ENCODE measurements around the gene ASCL2. TPM values are rescaled to one million over a fixed set of nuclear protein-coding genes. Genes with fewer than 3 reads are reported as not detected.

Gene ASCL2
- total RNA-seq, 4 donors from 2014 or later: not detected

DNA sequence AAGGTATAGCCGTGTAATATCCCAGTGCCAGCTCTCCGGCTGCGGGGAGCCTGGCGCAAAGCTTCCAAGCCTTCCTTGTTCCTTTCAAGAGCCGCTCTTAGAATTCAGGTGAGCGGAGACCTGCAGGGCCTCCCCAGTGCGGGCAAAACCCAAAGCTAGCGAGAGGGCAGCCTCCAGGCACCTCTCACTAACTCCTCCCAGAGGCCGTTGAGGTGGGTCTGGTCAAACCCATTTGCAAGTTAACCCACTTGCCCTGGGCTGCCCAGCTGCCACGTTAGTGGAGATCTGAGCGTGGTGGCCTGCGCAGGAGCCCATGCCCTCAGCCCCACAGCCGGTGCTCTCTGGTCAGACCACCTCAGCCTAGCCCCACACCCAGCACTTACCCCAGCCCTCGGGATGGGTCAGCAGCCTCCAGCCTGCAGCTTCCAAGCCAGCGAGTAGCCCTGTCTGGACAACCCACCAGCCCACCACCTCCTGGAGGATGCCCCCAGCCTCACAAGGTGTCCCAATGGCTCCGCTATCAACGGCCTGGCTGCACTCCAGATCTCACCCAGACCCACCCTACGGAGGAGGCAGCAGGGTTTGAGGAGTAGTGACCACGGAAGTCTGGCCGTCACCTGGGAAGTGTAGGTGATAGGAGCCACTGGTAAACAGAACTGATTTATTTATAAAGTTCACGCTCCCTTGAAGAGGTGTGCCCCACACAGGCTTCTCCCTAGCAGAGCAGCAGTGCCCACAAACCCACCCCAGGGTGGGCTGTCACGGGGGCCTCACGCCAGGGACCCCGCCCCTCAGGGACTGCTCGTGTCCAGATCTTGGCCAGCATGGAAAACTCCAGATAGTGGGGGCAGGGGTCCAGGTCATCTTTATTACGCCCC lies 2.3 kb downstream of the ASCL2 start:
- ATAC-seq: no peak
- Histone ChIP-seq H3K4me1 (no peaks in the 10 kb centered on the region), H3K27me3 (peaks cover 37 to 45% (median 44%) of the 10 kb centered on the region in 3 donors), H3K36me3 (no peaks in the 10 kb centered on the region), H3K27ac (no peak overlapping the region), H3K4me3 (no peak overlapping the region), H3K9me3 (no peaks in the 10 kb centered on the region)
- DNase-seq: no peak
- in situ Hi-C loops (cut with MboI; ENCODE audit: low sequenced_read_pairs in 4 of 4): no loop called here
- TF ChIP-seq, protein P1, sequence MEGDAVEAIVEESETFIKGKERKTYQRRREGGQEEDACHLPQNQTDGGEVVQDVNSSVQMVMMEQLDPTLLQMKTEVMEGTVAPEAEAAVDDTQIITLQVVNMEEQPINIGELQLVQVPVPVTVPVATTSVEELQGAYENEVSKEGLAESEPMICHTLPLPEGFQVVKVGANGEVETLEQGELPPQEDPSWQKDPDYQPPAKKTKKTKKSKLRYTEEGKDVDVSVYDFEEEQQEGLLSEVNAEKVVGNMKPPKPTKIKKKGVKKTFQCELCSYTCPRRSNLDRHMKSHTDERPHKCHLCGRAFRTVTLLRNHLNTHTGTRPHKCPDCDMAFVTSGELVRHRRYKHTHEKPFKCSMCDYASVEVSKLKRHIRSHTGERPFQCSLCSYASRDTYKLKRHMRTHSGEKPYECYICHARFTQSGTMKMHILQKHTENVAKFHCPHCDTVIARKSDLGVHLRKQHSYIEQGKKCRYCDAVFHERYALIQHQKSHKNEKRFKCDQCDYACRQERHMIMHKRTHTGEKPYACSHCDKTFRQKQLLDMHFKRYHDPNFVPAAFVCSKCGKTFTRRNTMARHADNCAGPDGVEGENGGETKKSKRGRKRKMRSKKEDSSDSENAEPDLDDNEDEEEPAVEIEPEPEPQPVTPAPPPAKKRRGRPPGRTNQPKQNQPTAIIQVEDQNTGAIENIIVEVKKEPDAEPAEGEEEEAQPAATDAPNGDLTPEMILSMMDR (IDR thresholded peaks at IDR 0.05 in 4 of 5, conservative IDR thresholded peaks at IDR 0.05 in 1 of 5): no peak
- TF ChIP-seq POLR2A (IDR thresholded peaks at IDR 0.05): no peak
- intact Hi-C loops (cut with DNase I; ENCODE audit: low total_unique reads): no loop called here

DNA sequence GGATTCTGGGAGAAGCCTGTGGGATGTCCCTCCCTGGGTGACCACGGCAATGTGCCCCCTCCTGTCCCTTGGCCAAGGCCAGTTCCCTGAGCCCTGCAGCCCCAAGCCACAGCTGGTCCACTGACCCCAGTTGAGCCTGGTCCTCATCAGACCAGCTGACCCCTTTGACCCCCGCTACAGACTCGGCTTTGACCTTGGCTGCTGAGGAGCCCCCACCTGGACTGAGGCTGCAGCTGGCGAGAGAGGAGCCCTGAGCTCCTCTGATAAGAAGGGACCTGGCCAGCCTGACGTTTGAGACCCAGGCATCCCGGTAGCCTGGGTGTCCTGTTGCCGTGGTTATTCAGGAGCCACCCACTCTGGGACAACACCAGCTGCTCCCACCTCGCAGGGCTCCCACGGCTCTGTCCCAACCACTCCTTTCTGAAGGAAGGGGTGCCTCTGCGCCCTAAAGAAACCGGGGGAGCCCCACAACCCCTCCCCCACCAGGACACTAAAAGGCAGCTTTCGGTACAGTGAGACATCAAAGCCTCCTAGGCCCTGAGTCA lies 3.0 kb downstream of the ASCL2 start:
- no peak for ATAC-seq
- Histone ChIP-seq H3K27me3 (peaks cover 37 to 43% (median 39%) of the 10 kb centered on the region in 3 donors), H3K27ac (no peak overlapping the region), H3K4me1 (no peaks in the 10 kb centered on the region), H3K9me3 (no peaks in the 10 kb centered on the region), H3K36me3 (no peaks in the 10 kb centered on the region), H3K4me3 (no peak overlapping the region)
- TF ChIP-seq POLR2A (IDR thresholded peaks at IDR 0.05): no peak
- intact Hi-C loops (cut with DNase I; ENCODE audit: low total_unique reads) (no loop called here), in situ Hi-C loops (cut with MboI; ENCODE audit: low sequenced_read_pairs in 4 of 4) (no loop called here)
- no peak for DNase-seq

DNA sequence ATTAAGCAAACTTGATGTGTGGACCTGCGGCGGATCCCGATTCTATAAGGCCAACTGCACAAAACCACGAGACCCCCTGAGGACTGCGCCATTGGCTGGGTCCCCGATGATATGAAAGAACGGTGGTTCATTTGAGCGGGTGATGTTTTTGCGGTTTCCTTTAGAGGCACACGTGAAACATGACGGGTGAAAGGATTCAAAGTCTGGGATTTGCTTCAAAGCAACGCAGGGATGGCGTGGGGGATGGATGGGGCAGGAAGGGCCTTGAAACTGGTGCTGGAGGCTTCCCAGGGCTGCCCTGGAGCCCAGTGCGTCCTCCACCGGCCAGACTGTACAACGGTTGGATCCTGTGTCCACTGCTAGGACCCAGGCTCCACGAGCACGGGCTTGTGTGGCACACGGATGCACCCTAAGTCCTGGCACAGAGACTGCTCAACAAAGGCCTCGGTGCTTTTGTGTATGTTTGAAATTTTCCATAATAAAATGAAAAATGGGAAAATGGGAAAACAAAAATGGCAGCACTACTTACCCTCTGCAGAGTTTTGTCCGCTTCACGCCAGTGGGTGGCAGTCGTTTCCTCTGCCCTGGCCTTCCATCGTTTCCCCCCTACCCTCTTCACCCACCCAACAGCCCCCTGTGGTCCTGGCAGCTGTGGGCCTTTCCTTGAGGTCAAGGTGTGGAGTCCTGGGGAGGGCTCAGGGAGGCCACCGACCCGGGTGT lies 3.6 kb downstream of the ASCL2 start:
- Histone ChIP-seq H3K4me3 (no peak overlapping the region), H3K4me1 (no peaks in the 10 kb centered on the region), H3K27ac (no peak overlapping the region), H3K27me3 (peaks cover 31 to 39% (median 33%) of the 10 kb centered on the region in 3 donors), H3K36me3 (no peaks in the 10 kb centered on the region), H3K9me3 (no peaks in the 10 kb centered on the region)
- intact Hi-C loops (cut with DNase I; ENCODE audit: low total_unique reads) (no loop called here), in situ Hi-C loops (cut with MboI; ENCODE audit: low sequenced_read_pairs in 4 of 4) (no loop called here)
- no peak for TF ChIP-seq POLR2A (IDR thresholded peaks at IDR 0.05)
- TF ChIP-seq, protein P1 (IDR thresholded peaks at IDR 0.05 in 4 of 5, conservative IDR thresholded peaks at IDR 0.05 in 1 of 5): no peak
- no peak for DNase-seq
- no peak for ATAC-seq

DNA sequence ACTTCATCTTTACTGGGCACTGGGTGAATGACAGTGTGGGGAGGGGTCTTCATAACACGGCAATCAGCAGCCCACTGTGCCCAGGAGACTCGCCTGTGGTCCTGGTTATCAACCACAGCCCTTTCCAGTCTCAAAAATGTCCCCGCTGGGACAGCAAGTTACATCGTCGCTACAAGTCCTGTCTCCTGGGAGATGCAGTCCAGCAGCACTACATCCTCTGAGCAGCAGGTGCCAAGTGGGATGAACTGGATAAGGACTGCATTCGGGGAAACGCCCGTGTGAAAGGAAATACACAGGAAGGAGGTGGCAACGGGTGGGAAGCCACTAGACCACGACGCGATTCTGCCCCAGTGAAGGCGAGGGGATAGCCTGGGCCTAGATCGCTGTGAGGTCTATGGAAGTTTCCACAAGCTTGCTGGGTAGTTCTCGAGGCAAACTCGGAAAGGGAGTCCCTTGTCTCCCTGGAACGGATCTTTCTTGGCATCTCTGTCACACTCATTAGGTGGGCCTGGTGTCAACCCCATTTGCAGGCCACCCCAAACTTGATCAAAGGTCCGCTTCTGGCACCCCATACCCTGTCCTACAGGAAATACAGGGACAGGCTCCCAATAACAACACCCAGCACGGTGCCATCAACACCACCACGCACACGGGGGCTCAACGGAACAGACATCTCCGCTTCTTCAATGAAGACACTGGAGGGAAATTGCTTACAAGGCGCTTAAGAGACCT lies 4.4 kb downstream of the ASCL2 start:
- Histone ChIP-seq H3K9me3 (no peaks in the 10 kb centered on the region), H3K4me1 (no peaks in the 10 kb centered on the region), H3K27me3 (peaks cover 25 to 35% (median 30%) of the 10 kb centered on the region in 3 donors), H3K4me3 (no peak overlapping the region), H3K27ac (no peak overlapping the region), H3K36me3 (no peaks in the 10 kb centered on the region)
- DNase-seq (no peak), ATAC-seq (no peak)
- TF ChIP-seq, protein P1 (IDR thresholded peaks at IDR 0.05 in 4 of 5, conservative IDR thresholded peaks at IDR 0.05 in 1 of 5): no peak
- no peak for TF ChIP-seq POLR2A (IDR thresholded peaks at IDR 0.05)
- in situ Hi-C loops (cut with MboI; ENCODE audit: low sequenced_read_pairs in 4 of 4) (no loop called here), intact Hi-C loops (cut with DNase I; ENCODE audit: low total_unique reads) (no loop called here)

Measured in gastrocnemius medialis (tissue), 4 donors.